GM04504 (cell line): ENCODE results near the gene CAPN15.

Experiments used
- DNase-seq: peaks from one replicate; pipeline ENCODE4 v3.0.0-alpha.2; 2012; ENCODE audit warnings: low read depth

CAPN15 gene

DNA sequence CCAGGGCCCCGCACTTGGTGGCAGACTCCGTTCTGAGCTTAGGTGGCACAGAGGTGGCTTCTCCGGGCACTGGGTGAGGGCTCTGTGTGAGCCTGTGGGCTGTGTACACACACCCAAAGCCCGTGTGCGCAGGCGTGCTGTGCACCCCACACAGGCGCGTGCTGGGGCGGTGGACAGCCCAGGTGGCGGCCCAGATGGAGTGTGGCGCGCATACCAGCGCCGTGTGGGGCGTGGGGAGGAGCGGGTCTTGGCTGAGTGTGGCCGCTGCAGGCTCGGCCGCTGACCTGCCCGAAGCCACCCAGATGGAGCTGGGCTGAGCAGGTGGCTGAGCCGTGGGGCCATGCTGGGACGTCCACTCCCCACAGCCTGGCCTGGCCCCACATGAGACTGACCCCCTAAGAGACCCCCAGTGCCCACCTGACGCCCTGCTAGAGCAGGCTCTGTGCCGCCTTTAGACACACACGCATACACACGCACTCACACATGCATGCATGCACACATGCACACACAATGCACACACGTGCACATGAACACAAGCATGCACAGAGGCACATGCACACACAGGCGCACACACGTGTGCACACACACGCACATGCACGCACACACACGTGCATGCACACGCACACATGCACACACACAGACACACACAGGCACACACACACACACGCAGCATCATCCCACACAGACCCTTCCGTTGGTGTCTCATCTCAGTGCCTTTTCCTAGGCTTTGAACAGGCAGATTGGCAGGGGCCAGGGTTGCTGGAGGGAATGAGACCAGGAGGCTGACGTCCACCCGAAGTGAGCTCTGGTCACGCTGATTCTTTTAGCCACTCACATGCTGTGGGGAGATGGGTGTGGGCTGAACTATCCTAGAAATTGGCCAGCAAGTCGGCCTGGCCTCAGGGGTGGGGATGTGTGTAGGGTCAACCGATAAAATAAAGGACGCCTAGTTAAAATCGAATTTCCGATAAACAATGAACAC, 34.7 kb downstream of the CAPN15 start:
- no peak for DNase-seq

DNA sequence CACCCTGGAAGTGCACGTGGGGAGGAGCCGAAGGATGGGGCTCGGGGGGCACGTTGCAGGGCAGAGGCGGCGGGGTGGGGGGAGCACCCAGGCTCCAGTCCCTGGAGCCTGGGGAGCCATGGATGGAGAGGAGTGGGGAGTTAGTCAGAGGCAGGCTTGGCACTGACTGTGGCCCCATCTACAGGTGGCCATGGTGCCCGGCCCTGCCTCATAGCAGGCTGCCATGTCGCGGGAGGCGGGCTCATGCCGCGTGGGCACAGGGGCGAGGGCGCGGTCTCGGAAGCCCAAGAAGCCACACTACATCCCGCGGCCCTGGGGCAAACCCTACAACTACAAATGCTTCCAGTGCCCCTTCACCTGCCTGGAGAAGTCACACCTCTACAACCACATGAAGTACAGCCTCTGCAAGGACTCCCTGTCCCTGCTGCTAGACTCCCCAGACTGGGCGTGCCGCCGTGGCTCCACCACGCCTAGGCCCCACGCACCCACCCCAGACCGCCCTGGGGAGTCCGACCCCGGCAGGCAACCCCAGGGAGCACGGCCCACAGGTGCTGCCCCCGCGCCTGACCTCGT, 35.6 kb downstream of the CAPN15 start:
- DNase-seq: no peak

DNA sequence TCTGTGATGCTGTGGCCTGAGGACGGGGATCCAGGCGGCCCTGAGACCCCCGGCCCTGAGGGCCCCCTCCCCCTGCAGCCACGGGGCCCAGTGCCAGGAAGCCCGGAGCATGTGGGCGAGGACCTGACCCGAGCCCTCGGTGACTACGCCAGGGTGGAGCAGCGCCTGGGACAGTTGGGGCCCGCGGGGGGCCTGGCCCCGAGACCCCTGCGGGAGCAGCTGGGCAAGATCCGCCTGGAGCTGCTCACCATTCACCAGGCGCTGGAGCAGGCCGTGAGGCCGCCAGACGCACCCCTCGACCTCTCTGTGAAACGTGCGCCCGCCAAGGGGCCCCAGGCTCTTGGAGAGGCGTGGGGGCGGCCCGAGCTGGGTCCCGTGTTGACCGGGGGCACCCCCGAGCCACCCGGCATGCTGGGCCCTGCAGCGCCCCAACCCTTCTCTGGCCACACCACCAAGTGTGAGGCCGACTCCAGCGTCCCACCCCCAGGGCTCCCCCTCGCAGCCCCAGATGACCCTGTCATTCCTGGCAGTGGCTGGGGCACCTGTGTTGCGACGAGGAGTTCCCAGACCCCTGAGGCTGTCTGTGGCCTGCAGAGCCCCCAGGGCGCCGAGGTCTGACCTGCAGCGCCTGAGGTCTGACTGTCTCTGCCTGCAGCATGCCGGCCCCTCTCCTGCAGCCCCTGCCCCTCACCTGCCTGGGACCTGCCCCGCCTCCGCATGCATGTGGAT, 37.3 kb downstream of the CAPN15 start:
- no peak for DNase-seq

DNA sequence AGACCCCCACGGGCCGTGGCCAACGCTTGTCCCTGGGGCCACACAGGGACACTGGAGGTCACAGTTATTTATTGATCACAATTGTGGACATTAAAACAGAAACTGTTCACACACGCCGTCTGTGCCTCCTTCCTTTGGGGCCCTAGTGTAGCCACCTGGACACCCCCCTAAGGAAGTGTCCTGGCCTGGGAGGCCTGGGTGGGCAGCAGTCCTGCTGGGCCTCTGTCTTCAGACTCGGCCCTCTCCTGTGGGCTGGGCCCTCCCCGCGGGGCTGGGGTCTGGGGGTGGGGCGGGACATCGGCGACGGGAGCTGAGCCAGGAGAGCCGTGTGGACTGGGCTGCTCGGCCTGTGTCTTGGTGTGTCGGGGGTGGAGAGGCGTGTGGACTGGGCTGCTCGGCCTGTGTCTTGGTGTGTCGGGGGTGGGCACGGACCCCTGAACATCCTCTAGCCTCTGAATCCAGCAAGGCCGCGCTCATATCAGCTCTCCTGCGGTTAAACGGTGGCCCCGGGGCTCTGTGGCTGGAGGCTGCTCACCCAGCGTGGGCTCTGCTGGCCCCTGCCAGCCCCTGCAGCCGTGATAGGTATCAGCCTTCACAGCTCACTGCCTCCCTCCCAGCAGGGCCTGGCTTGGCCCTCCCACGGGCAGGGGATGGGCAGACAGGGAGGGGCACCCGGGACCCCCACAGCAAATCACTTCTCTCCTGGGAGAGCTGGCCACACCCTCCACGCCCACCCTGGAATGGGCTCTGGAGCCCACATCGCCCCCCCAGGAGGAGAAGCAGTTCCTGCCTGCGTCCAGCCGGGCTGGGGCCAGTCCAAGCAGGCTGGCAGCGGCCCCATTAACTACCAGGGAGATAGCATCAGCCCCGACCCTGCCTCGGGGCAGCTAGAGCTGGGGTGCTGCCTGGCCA, 38.2 kb downstream of the CAPN15 start:
- no peak for DNase-seq

DNA sequence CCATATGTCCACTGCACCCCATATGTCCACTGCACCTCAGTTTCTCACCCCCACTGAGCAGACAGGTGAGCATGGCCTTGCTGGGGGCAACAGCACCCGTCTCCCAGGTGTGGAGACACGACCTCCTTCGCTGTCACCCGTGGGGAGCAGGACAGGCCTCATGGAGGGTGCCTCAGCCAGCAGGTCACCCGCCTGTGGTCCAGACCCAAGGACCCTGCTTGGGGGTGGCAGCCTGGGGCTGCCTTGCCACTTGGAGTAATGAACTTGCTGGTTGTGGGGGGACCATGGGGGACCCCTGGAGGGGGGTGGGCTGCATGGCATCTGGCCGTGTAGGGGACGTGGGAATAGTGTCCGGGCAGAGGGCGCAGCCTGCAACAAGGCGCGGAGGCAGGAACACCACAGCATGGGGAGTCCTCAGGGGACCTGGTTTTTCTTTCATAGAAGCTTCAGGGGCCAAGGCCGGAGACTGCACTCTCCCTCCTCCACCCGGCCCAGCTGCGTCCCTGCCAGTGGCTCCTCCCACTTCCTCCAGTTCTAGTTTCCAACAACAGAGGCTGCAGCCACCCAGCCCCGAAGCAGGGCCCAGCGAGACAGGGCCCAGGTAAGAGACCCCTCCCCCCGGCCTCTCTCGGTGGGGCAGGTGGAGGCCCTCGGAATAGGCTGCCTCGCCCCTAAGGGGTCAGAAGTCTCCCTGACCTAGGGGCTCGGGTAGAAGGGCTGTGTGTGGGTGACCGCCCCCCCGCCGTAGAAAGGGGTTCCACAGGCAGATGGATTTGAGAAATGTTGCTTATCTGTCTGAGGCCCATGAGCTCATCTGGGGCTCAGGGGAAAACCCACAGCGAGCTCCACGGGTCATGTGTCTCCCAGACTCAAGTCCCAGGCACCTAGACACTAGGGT, 39.2 kb downstream of the CAPN15 start, which contains the start of gene NHLRC4:
NHLRC4 (plus strand) TSS at position 531 of the 898 bp plus-strand sequence. CDS start 1,043 bp downstream, outside the sequence.
- DNase-seq: no peak

DNA sequence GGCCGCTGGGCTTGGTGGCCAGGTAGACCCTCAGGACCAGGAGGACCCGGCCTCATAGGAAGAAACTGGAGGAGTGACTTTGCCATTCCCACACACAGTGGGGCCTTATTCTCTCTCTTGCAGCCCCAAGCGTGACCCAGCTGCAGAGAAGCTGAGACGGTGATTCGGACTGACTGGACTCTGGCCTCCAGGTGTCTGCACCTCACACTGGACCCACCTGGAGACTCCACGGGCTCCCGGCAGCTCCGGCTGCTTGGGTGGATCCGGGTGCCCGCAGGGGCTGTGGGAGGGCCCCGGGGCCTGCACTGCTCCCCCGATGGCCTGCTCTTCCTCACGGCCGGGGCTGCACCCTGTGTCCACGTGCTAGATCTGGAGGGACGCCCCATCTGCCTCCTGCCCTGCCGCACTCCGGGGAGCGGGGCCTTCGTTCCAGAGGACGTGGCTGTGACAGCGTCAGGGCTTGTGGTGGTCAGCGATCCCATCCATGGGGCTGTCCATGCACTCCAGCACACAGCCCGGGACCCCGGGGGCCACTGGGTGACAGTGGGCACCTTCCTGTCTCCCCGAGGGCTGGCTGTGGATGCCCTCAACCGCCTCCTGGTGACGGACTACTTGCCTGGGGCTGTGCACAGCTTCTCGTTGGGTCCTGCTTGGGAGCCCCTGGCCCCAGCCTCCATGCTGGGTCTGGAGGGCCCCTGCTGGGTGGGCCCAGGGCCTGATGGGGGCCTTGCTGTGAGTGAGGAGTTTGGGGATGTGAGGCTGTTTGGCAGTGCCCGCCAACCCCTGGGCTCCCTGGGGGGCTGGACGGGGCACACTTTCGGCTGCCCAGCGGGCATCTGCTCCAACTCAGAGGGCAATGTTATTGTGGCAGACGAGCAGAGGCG, 40.1 kb downstream of the CAPN15 start:
- no peak for DNase-seq

DNA sequence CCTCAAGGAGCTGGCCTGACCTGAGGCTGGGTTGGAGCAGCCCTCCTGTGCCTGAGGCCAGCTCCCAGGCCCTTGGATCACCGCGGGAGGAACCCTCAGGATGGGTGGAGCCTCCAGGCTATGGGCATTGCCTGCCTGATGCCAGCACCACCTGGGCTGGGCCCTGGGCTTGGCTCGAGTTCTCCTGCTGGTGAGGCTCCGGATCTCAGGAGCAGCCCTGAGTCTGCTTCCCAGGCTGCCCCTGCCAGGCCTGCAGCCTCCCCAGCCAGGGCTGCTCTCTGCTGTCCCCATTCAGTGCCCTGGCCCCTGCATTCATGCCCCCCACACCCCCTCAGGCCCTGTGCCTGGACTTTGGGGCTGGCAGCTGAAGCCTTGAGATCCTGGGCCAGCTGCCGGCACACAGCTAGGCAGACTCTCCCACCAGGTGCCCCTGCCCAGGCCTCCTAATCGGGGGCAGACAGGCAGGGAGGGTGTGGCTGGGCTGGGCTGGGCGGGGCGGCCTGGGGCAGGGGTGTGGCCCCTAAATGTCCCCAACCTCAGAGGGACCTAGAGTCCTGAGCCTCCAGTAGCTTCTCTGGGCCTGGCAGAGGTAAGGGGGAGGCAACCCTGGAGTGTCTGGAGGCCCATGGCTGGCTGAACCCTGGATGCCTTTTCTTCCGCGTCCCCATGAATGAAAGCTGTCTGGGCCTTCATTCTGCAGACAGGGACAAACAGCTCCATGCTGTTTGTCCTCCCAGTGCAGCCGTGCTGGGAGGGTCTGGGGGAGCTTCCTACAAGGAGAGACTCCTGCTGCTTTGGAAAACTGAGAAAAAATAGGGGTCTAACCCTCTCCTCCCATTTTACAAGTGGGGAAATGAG, 41.1 kb downstream of the CAPN15 start:
- no peak for DNase-seq

DNA sequence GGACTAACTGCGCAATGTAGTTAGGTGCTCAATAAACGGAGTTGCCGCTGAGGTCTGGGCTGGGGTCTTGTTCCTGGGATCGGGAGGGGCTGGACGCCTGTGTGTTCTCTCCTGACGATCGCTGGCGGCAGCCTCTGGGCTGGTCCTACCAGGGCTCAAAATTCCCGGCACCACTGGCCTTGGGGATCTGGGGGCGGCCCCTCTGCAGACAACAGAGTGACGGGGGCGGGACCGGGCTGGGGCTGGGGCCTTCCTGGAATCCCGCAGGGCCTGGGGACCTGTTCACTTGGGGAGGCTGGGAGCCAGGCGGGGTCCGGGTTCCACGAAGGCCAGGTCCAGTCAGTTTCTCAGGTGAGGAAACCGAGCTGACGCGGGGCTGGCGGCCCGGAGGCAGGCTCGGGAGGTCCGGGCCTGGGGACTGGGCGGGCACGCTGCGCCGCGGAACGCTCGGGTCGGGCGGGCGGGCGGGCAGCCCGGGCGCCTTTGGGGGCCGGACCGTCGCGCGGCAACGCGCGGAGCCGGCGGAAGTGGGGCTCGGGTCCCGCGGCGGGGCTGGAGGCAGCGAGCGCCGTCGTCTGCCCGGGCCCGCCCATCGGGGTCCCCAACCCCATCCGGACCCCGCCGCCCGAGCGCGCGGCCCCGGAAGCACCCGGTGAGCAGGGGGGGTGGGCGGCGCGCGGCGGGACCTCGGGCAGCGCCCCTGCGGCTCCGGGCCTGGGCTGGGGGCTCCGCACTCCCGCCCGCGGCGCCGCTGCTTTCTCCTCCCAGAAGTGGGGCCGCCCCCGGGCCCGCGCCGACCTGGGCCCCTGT, 42.1 kb downstream of the CAPN15 start, which contains the start of gene PIGQ:
PIGQ (plus strand) TSS at position 524 of the 810 bp plus-strand sequence. CDS start 4,107 bp downstream, outside the sequence.
- DNase-seq: no peak

DNA sequence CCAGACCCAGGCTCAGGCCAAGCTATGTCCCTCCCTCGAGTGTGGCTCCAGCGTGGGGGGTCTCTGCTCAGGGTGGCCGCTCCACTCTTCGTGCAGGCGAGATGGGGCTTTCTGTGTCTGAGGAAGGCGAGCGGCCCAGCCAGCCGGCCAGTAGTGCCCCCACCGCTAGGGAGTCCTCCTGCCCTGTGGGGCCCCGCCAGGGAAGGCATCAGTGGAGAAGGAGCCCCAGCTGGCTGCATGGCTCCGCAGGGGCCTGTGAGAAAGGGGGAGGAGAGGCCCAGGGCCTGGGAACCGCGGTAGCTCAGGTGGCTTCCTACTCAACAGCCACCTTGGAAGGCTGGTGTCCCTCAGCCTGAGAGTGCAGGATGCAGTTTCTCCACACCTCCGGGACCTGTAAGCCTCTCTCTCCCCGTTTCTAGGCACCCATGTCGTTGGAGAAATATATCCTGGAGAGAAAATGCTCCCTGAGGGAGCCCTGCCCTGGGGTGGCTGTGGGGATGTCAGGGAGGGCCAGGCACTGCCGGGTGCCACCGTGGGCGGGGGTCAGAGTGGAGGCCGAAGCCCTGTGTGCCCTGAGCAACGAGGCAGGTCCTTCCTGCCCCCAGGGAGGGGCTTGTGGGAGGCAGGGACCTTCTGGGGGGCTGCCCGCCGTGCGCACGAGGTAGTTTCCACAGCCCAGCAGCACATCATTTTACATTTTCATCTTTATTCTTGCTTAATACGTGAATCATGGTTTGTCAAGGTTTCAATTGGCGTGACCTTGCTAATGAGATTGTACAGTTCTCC, 45.5 kb downstream of the CAPN15 start:
- DNase-seq: no peak

DNA sequence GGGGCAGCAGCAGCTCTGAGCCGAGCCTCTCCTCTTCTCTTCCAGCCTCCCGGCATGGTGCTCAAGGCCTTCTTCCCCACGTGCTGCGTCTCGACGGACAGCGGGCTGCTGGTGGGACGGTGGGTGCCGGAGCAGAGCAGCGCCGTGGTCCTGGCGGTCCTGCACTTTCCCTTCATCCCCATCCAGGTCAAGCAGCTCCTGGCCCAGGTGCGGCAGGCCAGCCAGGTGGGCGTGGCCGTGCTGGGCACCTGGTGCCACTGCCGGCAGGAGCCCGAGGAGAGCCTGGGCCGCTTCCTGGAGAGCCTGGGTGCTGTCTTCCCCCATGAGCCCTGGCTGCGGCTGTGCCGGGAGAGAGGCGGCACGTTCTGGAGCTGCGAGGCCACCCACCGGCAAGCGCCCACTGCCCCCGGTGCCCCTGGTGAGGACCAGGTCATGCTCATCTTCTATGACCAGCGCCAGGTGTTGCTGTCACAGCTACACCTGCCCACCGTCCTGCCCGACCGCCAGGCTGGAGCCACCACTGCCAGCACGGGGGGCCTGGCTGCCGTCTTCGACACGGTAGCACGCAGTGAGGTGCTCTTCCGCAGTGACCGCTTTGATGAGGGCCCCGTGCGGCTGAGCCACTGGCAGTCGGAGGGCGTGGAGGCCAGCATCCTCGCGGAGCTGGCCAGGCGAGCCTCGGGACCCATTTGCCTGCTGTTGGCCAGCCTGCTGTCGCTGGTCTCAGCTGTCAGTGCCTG, 46.7 kb downstream of the CAPN15 start:
- DNase-seq: no peak

DNA sequence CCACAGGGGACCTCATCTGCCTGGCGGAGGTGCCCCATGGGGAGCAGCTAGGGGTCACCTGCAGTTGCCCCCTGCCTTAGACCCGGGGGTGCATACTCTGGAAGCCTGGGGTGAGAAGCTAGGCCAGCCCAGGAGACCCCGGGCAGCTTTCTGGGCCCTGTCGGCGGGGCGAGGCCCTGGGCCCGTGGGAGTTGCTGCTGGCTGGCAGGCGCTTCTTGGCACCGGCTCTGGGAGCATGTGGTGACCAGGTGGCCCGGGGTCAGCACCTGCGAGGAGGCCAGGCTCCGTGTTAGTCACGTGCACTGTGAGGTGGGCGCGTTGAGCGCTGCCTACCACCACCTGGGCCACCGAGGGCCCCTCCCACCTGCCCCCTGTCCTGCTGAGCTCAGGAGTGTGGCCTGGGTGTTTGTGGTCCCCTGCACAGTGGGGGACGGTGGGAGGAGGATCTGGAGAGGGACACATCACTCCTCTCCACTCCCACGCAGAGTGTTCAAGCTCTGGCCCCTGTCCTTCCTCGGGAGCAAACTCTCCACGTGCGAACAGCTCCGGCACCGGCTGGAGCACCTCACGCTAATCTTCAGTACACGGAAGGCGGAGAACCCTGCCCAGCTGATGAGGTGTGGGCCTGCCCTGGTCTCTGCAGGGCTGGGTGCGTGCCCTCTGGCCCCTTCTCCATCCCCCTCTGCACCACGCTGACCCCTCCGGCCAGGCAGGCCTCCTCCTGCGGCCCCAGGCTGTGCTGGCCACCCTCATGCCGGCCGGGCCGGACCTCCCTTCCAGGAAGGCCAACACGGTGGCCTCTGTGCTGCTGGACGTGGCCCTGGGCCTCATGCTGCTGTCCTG, 48.1 kb downstream of the CAPN15 start:
- no peak for DNase-seq

DNA sequence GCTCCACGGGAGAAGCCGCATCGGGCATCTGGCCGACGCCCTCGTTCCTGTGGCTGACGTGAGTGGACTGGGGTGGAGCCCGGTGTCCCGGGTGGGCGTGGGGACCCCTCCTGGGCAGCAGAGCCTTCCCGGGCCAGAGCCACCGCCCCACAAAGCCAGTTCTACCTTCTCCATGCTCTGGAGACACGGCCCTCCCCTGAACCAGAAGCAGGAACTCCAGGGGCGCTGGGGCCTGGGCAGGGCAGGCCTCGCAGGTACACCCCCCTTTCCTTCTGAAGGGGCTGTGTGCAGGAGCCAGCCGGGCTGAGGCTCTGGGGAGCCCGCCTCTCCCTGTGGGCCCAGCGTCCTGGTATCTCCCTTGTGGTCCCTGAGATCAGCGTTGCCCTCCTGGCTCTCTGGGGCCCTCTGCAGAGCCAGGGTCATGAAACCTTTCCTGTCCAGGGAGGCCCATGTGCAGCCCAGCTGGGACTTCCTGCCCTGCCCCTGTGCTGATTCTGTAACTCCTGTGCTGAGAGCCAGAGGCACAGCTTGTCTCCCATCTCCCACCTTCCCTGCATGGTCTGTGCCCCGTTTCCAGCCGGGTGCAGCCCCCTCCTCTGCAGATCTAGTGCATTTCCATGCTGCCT, 48.8 kb downstream of the CAPN15 start:
- DNase-seq: no peak

DNA sequence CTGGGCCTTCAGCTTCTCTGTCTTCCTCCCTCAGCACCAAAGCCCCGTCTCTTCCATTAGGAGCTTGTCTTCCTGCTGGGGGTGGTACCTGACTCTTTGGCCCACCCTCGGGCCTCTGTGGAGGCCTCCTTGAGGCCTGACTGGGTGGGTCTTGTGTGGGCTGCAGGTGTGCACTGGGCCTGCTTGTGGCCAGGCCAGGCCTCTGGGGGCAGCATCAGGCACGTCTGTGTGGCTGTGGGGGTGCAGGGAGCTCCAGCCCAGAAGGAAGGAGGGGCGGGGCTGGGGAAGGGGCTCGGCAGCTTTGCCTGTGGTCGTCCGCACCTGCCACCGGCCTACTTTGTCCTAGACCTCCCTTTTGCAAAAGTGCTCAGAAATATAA, 49.3 kb downstream of the CAPN15 start:
- no peak for DNase-seq

DNA sequence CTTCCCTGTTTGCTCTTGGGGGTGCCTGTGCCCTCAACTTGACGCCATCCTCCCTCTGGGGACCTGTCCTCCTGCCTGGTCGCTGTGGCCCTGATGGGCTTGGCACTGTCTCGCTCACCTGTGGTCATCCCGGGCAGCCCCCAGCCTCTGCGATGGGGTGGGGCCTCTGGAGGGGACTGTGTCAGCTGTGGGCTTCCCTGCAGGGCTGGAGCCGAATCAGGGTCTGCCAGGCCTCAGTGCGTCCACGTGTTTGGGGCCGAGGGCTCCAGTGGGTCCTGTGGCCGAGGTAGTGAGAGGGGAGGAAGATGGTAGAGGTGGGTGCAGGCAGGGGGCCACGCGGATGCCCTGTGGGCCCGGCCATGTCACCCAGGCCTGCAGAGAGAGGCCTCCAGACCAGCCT, 50.3 kb downstream of the CAPN15 start:
- DNase-seq: no peak
